Erythroblast (primary cell): ENCODE data around the gene SORL1.

ENCODE experiments used
- GATA1 ChIP-seq: IDR thresholded peaks from 2 replicates; pipeline ENCODE4 v1.6.1; 2011; ENCODE audit warnings: low read depth, mild to moderate bottlenecking, control low read depth, low read length, moderate library complexity
- POLR2A ChIP-seq: IDR thresholded peaks from 2 replicates; pipeline ENCODE4 v1.6.1; 2011; ENCODE audit warnings: mild to moderate bottlenecking, low read length

DNA sequence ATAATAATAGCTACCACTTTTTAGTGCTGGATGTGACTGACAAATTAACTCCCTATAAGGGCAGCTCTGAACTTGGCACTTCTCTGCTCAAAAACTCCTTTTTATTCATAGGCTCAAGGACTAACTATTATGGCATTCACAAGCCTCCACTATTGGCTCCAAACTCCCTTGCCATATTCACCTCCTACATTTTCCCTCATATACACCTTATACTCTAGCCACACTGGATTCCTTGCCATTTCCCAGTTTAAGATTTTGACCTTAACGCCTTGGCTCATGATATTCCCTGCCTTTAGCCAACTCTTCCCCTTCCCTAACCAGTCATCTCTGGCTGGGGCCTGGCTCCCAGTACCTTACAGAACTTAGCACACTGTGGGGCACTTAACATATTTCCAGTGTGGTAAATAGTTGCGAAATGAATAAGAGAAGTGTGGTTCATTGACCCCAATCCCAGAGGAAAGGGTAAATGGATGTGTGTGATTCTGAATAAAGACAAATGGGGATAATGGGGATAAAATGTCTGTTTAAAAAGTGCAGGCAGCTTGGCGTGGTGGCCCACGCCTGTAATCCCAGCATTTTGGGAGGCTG is 40.0 kb upstream of the SORL1 start:
- TF ChIP-seq POLR2A: no peak
- TF ChIP-seq GATA1: no peak
